ENCODE data around the gene OPN5.

The OPN5 gene

DNA sequence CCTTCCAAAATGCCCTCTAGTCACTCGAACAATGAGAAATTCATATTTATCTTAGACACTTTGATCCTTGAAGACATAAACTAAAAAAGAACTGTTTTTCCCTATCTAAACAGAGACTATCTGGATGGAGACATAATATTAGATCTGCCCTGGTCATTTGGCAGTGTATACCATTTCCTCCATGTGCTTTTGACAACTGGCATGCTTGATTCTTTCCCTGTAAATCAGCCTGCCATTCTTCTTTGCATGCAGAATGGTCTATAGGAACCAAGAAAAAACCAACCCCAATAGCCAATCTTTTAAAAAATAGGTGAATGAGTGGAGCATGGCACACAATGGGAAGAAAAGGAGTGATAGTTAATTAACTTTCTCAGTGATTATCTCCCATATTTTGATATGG lies 93.8 kb downstream of the OPN5 start:
- H3K4me3 ChIP-seq (ENCODE audit: low read depth, low read length): no peak overlapping the region
- TF ChIP-seq, protein P1, sequence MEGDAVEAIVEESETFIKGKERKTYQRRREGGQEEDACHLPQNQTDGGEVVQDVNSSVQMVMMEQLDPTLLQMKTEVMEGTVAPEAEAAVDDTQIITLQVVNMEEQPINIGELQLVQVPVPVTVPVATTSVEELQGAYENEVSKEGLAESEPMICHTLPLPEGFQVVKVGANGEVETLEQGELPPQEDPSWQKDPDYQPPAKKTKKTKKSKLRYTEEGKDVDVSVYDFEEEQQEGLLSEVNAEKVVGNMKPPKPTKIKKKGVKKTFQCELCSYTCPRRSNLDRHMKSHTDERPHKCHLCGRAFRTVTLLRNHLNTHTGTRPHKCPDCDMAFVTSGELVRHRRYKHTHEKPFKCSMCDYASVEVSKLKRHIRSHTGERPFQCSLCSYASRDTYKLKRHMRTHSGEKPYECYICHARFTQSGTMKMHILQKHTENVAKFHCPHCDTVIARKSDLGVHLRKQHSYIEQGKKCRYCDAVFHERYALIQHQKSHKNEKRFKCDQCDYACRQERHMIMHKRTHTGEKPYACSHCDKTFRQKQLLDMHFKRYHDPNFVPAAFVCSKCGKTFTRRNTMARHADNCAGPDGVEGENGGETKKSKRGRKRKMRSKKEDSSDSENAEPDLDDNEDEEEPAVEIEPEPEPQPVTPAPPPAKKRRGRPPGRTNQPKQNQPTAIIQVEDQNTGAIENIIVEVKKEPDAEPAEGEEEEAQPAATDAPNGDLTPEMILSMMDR (IDR thresholded peaks at IDR 0.05; ENCODE audit: borderline replicate concordance, insufficient read depth, low read depth, low read length): no peak

Data from GM12875 (cell line).